HG03280 (cell line): Measurements from ENCODE around the gene CADM4.
"Not testable (repeated sequence)": the region's sequence is repeated elsewhere in the genome, so short reads cannot be mapped to it uniquely, and the experiment has no call there.

Source experiments
- ATAC-seq: cut with Tn5 transposase; IDR thresholded peaks from one replicate; pipeline ENCODE4 v1.9.1; 2021; ENCODE audit warnings: mild to moderate bottlenecking, moderate library complexity; ENCODE audit not compliant: unreplicated experiment

CADM4 gene

GRCh38 chr19:43664018-43664417, 24.4 kb upstream of the CADM4 start:
- no peak for ATAC-seq

GRCh38 chr19:43662487-43662886, 22.8 kb upstream of the CADM4 start:
- no peak for ATAC-seq

DNA sequence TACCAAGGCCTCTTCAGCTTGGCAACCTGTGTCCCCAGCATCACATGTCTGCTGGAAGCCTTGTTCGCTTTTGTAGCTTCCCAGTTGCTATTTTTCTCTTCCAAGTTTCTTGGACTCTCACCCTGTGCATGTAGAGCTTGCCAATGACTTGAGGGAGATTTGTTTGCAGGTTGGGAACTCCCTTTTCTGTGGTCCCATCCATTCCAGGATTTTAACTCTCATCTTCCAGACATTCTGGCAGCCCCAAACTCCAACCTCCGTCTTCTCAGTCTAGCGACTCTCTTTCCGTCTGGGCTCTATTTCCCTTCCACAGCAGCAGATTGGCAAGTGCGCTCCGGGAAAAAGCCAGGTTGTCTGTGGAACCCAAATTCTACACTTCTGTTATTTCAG, 21.3 kb upstream of the CADM4 start:
- ATAC-seq: no peak

DNA sequence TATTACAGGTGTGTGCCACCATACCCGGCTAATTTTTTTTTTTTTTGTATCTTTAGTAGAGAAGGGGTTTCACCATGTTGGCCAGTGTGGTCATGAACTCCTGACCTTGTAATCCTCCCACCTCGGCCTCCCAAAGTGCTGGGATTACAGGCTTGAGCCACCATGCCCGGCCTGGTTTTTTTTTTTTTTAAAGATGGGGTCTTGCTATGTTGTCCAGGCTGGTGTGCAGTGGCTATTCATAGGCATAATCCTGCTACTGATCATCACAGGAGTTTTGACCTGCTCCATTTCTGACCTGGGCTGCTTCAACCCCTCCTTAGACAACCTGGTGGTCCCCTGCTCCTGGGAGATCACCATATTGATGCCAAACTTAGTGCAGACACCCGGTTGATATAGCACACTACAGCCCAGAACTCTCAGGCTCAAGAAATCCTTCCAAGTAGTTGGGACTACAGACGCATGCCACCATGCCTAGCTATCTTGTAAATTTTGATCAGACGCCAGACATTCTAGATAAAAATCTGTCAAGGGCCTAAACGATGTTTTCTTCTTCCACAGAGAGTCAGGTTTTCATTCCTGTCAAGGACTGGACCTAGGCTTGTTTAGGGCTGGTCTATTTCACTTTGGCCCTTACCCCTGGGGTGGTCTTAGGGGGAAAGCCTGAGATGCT, 20.8 kb upstream of the CADM4 start:
- ATAC-seq: no peak

GRCh38 chr19:43658494-43658893, 18.8 kb upstream of the CADM4 start:
- no peak for ATAC-seq

DNA sequence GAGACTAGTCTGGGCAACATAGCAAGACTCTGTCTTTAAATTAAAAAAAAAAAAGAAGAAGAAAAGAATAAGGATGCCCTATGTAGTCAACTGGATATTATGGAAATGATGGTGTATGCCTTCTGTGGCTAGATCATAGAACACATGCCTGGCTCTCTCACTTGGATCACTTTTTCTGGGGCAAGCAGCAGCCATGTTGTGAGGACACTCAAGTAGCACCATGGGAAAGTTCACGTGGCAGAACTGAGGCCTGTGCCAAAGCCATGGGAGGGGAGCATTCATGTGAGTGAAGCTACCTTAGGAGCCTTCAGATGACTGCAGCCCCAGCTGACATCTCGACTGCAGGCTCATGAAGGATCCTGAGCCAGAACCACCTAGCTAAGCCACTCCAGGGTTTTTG, 18.4 kb upstream of the CADM4 start:
- ATAC-seq: no peak

DNA sequence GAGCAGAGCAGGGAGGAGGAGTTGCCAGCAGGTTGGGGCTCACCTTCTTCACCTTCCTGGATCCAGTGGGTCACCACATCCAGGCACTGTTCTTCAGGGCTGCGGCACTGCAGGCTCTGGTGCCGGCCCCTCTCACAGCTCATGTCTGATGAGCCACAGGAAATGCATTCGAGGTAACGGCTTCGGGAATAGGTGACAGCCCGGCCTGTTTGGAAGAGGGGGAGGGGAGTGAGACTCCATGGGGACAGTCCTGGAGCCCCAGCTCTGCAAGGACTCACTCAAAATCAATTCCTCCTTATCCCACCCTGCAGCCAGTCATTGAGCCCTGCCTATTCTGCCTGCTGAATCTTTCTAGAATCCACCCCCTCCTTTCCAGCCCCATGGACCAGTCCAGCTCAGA, 16.8 kb upstream of the CADM4 start:
- ATAC-seq: no peak

DNA sequence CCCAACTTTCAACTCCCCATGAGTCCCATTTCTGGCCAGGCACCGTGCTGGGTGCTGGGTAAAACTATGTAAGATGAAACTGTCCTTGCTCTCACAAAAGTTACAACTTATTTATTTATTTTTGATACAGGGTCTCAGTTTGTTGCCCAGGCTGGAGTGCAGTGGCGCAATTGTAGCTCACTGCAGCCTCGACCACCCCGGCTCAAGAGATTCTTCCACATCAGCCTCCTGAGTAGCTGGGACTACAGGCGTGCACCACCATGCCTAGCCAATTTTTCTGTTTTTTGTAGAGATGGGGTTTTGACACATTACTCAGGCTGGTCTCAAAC, 12.9 kb upstream of the CADM4 start:
- no peak for ATAC-seq

GRCh38 chr19:43651758-43652545, 12.3 kb upstream of the CADM4 start:
- no peak for ATAC-seq

DNA sequence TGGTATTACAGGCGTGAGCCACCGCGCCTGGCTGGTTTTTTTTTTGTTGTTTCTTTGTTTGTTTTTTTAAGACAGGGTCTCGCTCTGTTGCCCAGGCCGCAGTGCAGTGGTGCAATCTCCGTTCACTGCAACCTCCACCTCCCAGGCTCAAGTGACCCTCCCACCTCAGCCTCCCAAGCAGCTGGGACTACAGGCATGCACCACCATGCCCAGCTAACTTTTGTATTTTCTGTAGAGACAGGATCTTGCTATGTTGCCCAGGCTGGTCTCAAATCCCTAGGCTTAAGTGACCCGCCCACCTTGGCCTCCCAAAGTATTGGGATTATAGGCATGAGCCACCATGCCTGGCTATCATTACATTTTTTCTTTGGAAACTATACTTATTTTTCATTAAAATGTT, 10.6 kb upstream of the CADM4 start:
- not testable (repeated sequence) for ATAC-seq

DNA sequence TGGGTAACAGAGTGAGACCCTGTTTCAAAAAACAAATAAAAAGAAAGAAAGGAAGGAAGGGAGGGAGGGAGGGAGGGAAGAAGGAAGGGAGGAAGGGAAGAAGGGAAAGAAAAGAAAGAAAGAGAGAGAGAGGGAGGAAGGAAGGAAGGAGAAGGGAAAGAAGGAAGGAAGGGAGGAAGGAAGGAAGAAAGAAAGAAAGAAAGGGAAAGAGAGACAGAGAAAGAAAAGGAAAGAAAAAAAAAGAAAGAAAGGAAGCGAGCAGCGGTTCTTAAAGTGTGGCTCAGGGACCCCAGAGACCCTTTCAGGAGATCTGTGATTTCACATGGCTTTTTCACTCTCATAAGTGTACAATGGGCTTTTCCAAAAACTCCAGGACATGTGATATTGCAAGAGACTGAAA, 9.9 kb upstream of the CADM4 start:
- ATAC-seq: no peak

GRCh38 chr19:43648633-43649032, 9.0 kb upstream of the CADM4 start:
- ATAC-seq: no peak

DNA sequence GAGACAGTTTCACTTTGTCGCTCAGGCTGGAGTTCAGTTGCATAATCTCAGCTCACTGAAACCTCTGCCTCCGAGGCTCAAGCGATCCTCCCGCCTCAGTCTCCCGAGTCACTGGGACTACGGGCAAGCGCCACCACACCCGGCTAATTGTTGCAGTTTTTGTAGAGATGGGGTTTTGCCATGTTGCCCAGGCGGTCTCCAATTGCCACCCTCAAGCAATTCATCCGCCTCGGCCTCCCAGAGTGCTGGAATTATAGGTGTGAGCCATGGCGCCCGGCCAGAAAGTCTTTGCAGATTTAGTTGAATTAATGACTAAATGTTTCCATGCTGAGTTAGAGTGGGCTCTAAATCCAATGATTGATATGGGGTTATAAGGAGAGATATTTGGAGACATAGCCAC, 4.5 kb upstream of the CADM4 start:
- ATAC-seq: no peak

DNA sequence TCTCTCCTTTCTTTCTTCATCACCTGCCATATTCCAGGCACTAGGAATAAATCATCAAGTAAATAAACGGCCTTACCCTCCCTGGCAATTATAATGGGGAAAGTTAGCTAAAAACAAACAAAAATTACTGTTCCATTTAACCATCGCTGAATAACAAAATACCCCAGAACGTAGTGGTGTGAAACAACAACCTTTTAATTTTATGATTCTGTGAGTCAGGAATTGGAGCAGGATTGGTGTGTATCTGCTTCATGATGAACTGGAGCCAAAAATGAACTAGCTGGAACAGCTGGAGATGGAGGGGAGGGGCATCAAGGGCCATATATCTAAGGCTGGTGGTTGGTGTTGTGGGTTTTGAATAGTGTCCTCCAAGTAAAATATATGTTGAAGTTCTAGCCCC, 3.7 kb upstream of the CADM4 start:
- no peak for ATAC-seq

DNA sequence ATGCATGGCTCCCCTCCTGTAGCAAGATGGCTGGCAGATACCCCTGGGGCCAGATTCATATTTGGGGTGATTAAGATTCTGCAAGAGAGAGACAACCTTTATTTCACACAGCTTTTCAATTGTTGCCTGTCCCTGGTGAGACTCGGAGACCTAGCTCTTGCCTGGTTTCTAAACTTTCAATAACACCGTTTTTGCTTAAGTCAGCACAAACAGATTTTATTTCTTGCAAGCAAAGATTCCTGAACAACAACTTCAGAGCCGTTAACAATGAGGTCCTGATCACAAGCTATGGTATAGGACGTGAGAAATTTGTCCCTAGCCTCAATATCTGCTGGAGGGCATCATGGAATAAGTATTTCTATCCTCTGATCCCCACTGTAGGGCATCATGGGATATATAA, 2.9 kb upstream of the CADM4 start:
- no peak for ATAC-seq

- ATAC-seq: no peak
These were observed 1.7 kb upstream of the CADM4 start for GRCh38 chr19:43641333-43641732.

DNA sequence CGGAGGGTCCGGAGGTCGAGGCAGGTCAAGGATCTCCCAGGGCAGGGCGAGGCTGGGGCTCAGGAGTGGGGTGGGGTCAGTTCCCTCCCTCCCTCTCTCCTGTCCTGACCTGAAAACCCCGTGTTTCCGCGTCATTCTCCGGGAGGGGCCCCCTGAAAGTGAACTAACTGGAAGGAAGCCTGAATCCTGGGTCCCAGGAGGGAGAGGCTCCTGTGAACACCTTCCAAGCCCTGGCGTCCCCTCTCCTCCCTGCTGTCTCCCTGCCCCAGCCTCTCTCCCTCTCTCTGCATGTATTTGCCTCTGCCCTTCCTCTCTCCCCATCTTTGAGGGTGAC, 741 bp upstream of the CADM4 start:
- ATAC-seq: no peak

- ATAC-seq: no peak
These were observed 593 bp downstream of the CADM4 start for GRCh38 chr19:43638995-43639518.

DNA sequence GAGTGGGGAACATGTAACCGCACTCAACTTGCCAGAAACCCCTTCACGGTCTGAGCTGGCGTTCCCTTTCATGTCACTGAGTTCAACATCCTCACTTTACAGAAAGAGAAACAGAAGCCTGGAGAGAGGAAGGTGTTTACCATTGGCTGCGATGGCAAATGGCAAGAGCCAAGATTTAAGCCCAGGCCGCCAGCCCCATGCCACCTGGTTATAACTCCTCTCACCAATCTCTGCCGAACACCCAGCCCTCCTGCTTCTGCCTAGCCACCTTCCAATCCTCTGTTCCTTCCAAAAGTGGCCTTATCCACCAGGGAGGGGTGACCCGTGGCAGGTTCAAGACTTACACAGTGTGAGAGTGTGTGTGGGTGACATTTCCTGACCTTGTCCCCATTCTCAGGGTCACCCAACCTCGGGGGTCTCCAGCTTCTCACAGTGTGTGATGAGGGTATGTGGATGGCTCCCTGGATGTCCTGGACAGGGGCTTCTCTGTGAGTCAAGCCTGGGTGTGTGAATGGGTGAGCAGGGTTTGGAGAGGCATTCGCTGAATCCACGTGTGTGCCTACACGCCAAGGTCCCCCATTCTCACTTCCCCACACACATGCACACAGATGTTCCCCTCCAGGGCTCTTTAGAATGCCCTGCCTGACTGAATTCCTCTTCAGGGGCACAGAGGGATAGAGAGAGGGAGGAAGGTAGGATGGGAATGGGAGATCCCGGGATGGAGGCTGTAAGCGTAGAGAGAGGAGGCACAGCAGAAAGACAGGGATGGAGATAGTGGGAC, 1.2 kb downstream of the CADM4 start:
- ATAC-seq: no peak

GRCh38 chr19:43636121-43636683, 3.4 kb downstream of the CADM4 start:
- no peak for ATAC-seq

GRCh38 chr19:43635561-43635940, 4.1 kb downstream of the CADM4 start:
- ATAC-seq: not testable (repeated sequence)
